GM12878 (cell line): ENCODE results near the gene MILR1.

ENCODE experiments used
- CHD4 ChIP-seq: fragments of 200-600 bp; sonication (generic); IDR thresholded peaks from 2 replicates; pipeline ENCODE4 v1.6.1; 2016; ENCODE audit warnings: mild to moderate bottlenecking
- NFYB ChIP-seq: IDR thresholded peaks from 2 replicates; pipeline ENCODE4 v1.6.1; 2011; ENCODE audit warnings: low read depth, mild to moderate bottlenecking, low read length, improper control_type of control experiment, moderate library complexity; ENCODE audit not compliant: insufficient read depth
- USF1 ChIP-seq: IDR thresholded peaks from 2 replicates; pipeline ENCODE4 v1.6.1; 2011; ENCODE audit warnings: borderline replicate concordance, low read depth, mild to moderate bottlenecking, moderate library complexity, mixed read lengths, low read length; ENCODE audit not compliant: insufficient read depth; ENCODE audit errors: extremely low read length
- TF ChIP-seq, protein P1 (sequence below), 3 experiments: IDR thresholded peaks in 2 of 3; conservative IDR thresholded peaks in 1 of 3; 2 replicates each; pipeline ENCODE4 v1.5.1; 2011; ENCODE audit warnings: low read depth in 3 of 3, low read length in 3 of 3, mild to moderate bottlenecking in 3 of 3, control low read depth in 2 of 3, moderate library complexity in 2 of 3, inconsistent platforms in 1 of 3, mixed read lengths in 1 of 3; ENCODE audit not compliant: control insufficient read depth in 2 of 3, insufficient read depth in 1 of 3; ENCODE audit errors: extremely low read depth in 1 of 3

DNA sequence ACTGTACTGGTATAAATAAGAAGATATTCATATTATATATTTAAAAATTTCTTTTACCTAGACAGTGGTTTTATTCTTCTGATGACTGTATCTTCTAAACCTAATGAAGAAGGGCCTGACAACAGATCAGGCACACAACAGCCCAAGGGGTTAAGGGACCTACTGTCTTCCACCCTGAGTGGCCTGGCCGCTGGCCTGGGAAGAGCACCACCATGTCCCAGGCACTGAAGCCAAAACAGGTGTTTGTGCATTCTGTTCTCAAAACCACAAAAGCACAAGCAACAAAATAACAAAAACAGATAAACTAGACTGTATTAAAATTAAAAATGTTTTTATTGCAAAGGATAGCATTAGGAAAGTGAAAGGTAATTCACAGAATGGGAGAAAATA, 49.2 kb upstream of the MILR1 start:
- TF ChIP-seq USF1 = no peak
- TF ChIP-seq, protein P1, sequence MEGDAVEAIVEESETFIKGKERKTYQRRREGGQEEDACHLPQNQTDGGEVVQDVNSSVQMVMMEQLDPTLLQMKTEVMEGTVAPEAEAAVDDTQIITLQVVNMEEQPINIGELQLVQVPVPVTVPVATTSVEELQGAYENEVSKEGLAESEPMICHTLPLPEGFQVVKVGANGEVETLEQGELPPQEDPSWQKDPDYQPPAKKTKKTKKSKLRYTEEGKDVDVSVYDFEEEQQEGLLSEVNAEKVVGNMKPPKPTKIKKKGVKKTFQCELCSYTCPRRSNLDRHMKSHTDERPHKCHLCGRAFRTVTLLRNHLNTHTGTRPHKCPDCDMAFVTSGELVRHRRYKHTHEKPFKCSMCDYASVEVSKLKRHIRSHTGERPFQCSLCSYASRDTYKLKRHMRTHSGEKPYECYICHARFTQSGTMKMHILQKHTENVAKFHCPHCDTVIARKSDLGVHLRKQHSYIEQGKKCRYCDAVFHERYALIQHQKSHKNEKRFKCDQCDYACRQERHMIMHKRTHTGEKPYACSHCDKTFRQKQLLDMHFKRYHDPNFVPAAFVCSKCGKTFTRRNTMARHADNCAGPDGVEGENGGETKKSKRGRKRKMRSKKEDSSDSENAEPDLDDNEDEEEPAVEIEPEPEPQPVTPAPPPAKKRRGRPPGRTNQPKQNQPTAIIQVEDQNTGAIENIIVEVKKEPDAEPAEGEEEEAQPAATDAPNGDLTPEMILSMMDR (IDR thresholded peaks at IDR 0.05 in 2 of 3, conservative IDR thresholded peaks at IDR 0.05 in 1 of 3; ENCODE audit: control insufficient read depth in 2 of 3, extremely low read depth in 1 of 3, insufficient read depth in 1 of 3, low read depth in 3 of 3, low read length in 3 of 3) = no peak
- TF ChIP-seq NFYB = no peak
- no peak for TF ChIP-seq CHD4
